ENCODE data around the gene MYNN. TPM values are rescaled to one million over a fixed set of nuclear protein-coding genes. Genes with fewer than 3 reads are reported as not detected.

Gene MYNN
- total and polyA plus RNA-seq, 2 of the 13 experiments (the other 11 are each of a cell fraction or from before 2014, with no cell fraction given), result 10.4 to 17.6 TPM

- Histone ChIP-seq H3K79me2 (ENCODE audit: insufficient read depth, low read length) (no peaks in the 10 kb centered on the region), H3K36me3 (replicated peaks in 1 of 2; ENCODE audit: control insufficient read depth in 1 of 2, insufficient read depth in 2 of 2, low read length in 2 of 2) (no peaks in the 10 kb centered on the region), H3K27me3 (ENCODE audit: control insufficient read depth in 1 of 2, insufficient read depth in 2 of 2, low read length in 2 of 2) (peaks cover 0 to 10% of the 10 kb centered on the region in 2 experiments; a peak in 2 of 5 replicates), H3K4me3 (replicated peaks in 1 of 3; ENCODE audit: insufficient read depth in 1 of 3, low read depth in 2 of 3, low read length in 3 of 3) (peak overlapping the region in 1 of 3 experiments; percentile 7; a peak in 1 of 6 replicates), H3K9ac (ENCODE audit: insufficient read depth, low read depth, low read length) (no peak overlapping the region), H2AFZ (ENCODE audit: low read length) (no peak overlapping the region), H3K4me2 (ENCODE audit: low read depth, low read length) (peak overlapping the region; percentile 51), H3K27ac (ENCODE audit: extremely low read length, insufficient read depth, low read length) (no peak overlapping the region), H3K4me1 (ENCODE audit: insufficient read depth, low read length) (peaks cover 14% of the 10 kb centered on the region), H3K9me3 (ENCODE audit: low read length) (peaks cover 7% of the 10 kb centered on the region), H4K20me1 (ENCODE audit: insufficient read depth, low read length) (no peaks in the 10 kb centered on the region)
- ATAC-seq, result no peak
- no peak for DNase-seq (ENCODE audit: low spot score)
- BruUV-seq (replicated peaks), result no TSS peak
- ChIA-PET POLR2A (no interaction called here), CTCF (ENCODE audit: low intra/inter-chr PET ratio, low total read pairs) (no interaction called here)
- no peak for FAIRE-seq
- in situ Hi-C loops (cut with HindIII; ENCODE audit: extremely low pct_ligation_motif_present, low pct_unique_long_range_greater_than_20kb) (no loop called here), intact Hi-C loops (cut with micrococcal nuclease; ENCODE audit: unreplicated experiment) (no loop called here)
- no peak for TF ChIP-seq CBX1 (IDR thresholded peaks at IDR 0.05; ENCODE audit: low read depth)
- no peak for TF ChIP-seq WIZ (CRISPR knock-in tag; IDR thresholded peaks at IDR 0.05)
- no peak for TF ChIP-seq ZBTB43 (CRISPR knock-in tag; conservative IDR thresholded peaks at IDR 0.05)
- TF ChIP-seq TBL1XR1 (IDR thresholded peaks at IDR 0.05; ENCODE audit: borderline replicate concordance, low read length, partially characterized antibody), result no peak
- no peak for TF ChIP-seq FOXO4 (CRISPR knock-in tag; conservative IDR thresholded peaks at IDR 0.05)
- no peak for TF ChIP-seq MBD4 (IDR thresholded peaks at IDR 0.05; ENCODE audit: borderline replicate concordance, low read length)
- TF ChIP-seq PPARG (CRISPR knock-in tag; conservative IDR thresholded peaks at IDR 0.05), result no peak
- TF ChIP-seq FOXK1 (CRISPR knock-in tag; IDR thresholded peaks at IDR 0.05; ENCODE audit: borderline replicate concordance, low read depth), result no peak
- TF ChIP-seq DBP (CRISPR knock-in tag; IDR thresholded peaks at IDR 0.05; ENCODE audit: not compliant biosample characterization), result no peak
- TF ChIP-seq REPIN1 (CRISPR knock-in tag; IDR thresholded peaks at IDR 0.05; ENCODE audit: borderline replicate concordance, low read depth), result no peak
- TF ChIP-seq KLF13 (CRISPR knock-in tag; IDR thresholded peaks at IDR 0.05), result no peak
- WGBS (ENCODE audit: low lambda C conversion rate), result 72% methylated on average over 8 of the region's 8 CpGs
Observed at GRCh38 chr3:169813278-169813677, 40.1 kb downstream of the MYNN start.
